NCI-H2107 treated with DMSO at 0.1 percent for 48 hours (cell line): ENCODE measurements around the gene OR51I1.

Experiments used
- DNase-seq: peaks from one replicate; lab custom pipeline; 2025; ENCODE audit not compliant: unreplicated experiment; lab: John Stamatoyannopoulos, UW

OR51I1 gene, protein sequence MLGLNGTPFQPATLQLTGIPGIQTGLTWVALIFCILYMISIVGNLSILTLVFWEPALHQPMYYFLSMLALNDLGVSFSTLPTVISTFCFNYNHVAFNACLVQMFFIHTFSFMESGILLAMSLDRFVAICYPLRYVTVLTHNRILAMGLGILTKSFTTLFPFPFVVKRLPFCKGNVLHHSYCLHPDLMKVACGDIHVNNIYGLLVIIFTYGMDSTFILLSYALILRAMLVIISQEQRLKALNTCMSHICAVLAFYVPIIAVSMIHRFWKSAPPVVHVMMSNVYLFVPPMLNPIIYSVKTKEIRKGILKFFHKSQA

DNA sequence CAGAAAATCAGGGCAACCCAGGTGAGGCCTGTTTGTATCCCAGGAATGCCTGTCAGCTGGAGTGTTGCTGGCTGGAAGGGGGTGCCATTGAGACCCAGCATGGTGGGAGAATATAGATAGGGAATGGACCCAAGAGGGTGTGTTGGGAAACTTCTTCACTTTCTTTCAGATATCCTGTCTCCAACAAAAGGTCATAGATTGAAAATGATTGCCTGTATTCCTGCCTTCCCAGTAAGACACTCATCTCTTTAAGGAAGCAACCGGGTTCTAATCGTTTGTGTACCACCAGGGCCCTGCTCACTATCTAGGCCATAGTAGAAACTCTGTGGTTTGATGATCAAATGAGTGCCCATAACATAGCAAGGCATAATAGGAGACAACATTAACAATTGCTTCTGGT, at the start of gene OR51I1:
Gene OR51I1 (minus strand): TSS at position 101 of the 400 bp plus-strand sequence. CDS start 0 bp downstream, at position 101.
- DNase-seq: no peak

- no peak for DNase-seq
These were observed 48.5 kb upstream of the OR51I1 start for GRCh38 chr11:5489576-5490357.

DNA sequence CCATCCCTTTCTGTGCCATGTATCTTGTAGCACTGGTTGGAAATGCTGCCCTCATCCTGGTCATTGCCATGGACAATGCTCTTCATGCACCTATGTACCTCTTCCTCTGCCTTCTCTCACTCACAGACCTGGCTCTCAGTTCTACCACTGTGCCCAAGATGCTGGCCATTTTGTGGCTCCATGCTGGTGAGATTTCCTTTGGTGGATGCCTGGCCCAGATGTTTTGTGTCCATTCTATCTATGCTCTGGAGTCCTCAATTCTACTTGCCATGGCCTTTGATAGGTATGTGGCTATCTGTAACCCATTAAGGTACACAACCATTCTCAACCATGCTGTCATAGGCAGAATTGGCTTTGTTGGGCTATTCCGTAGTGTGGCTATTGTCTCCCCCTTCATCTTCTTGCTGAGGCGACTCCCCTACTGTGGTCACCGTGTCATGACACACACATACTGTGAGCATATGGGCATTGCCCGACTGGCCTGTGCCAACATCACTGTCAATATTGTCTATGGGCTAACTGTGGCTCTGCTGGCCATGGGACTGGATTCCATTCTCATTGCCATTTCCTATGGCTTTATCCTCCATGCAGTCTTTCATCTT, 47.6 kb upstream of the OR51I1 start:
- DNase-seq: no peak

DNA sequence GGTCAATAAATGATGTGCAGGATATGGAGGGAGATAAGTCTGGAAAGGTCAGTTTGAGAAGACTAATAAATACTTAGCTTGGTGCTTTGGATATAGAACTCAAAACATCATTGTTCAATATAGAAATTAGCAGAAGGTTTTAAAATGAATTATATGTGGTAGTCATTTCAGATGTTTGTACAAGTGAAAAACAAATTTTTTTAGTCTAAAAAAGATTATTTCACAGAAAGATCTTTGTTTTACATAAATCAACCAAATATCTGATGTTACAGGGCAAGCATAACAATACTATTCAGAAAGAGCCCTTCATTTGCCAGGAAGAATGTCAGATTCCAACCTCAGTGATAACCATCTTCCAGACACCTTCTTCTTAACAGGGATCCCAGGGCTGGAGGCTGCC, 47.1 kb upstream of the OR51I1 start, which contains the start of gene OR52D1:
Gene OR52D1 (plus strand): TSS at position 301 of the 400 bp plus-strand sequence. CDS start 22 bp downstream, at position 323.
- DNase-seq: no peak

GRCh38 chr11:5486421-5486820, 45.1 kb upstream of the OR51I1 start:
- no peak for DNase-seq

DNA sequence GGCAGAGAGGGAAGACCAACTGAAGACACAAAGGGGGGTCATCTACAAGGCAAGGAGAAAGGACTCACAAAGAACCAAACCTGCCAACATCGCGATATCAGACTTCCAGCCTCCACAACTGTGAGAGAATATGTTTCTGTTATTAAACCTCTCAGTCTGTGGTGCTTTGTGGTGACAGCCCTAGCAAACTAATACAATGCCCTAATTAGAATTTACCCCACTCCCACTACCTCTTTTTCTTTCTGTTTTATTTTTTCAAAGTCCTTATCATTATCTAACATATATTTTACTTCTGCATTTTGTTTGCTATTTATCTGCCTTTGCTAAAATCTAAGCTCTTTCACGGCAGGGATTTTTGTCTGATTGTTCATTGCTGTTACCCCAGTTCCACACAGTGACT, 44.7 kb upstream of the OR51I1 start:
- no peak for DNase-seq

GRCh38 chr11:5476186-5476819, 35.0 kb upstream of the OR51I1 start:
- peak; percentile 3 for DNase-seq

DNA sequence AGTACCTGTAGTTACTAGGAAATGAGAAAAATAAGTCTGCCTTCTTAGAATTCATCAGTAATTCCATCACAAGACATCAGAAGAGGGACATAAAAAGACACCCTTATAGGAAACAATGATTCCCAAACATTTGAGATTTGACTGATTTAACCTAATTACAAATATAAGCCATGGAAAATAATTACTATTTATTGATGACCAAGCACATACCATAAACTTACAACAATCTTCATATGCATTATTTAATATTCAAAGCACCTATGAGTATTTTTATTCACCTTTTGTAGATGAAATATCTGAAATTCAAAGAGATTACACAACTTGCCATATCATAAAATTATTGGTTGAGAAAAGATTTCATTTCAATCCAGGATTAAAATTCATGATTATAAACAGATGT, 32.6 kb upstream of the OR51I1 start:
- no peak for DNase-seq

DNA sequence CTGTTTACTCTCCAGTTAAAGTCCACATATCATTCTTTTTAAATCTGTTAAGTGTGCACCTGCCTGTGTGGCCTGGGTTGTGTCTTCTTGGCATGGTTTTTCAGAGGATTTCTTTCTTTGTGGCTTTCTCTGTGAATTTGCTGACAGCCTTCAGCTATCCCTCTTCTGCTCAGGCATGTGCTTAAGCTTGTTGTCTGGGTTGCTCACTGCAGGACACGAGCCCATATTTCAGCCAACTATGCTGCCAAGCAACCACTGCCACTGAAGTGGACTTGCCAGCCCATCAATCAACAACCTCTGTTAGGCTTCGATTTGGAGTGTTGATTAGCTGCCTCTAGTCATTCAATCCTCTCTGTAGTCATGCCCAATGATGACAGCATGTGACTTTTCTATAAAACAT, 26.2 kb upstream of the OR51I1 start:
- DNase-seq: no peak

GRCh38 chr11:5460983-5461621, 19.8 kb upstream of the OR51I1 start:
- no peak for DNase-seq

DNA sequence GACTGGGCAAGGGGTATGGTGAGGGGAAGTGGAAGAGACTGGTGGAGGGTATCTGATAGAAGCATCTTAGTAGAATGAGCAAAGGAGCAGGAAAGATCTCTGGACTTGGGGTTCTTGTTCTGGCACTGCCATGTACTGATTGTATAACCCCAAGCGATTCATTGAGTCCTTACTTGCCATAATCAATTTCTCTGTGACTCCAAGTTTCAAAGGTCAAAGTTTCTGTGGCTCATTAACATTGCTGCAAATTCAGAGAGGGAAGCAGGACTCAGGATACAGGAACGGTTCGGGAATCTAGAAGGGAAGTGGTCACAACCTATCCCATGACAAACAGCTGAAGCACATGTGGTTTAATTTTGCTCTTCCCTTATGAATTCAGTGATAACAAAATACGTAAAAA, 8.1 kb upstream of the OR51I1 start:
- DNase-seq: no peak

DNA sequence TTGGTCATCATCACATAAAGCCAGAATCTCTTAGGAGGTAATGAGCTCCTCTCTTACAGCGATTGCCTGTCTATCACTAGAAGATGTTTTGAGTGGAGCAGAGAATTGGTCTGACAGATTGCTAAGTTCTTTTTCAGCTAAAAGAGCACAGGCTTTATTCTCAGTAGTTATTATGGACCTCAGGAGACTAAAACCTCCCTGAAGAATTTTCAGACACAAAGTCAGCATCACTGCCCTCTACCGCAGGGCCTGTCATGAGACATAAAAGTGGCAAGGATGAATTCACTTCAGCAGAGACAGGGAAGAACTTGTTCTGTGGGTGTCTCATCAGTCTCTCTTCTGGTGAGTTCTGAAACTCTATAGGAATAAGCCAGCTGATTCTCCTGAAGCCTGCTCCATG, 7.7 kb upstream of the OR51I1 start, which contains the start of gene OR51I2:
Gene OR51I2 (plus strand): TSS at position 301 of the 400 bp plus-strand sequence. CDS start 4,166 bp downstream, outside the sequence.
- DNase-seq: no peak

DNA sequence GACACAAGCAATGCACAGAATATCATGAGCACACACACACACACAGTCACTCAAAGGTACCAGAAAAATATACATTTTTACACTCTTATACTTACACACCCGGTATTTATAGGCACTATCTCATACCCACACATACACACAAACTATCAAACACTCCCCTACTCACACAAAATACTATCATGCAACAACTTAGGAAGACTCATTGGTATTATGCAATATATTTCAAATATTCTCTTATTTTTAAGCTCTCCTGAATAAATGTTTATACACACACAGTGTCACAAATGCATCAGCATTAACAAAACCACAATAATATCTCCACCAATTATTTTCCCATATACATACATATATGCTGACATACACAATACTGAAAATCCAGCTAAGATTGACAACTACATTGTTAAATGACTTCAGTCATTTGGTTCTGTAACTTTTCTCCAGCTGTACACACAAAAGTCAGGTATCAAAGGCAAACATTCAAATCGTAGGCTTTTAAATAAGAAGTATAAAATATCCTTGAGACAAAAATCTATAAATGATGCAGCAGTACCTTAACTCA, 2.6 kb upstream of the OR51I1 start:
- no peak for DNase-seq

DNA sequence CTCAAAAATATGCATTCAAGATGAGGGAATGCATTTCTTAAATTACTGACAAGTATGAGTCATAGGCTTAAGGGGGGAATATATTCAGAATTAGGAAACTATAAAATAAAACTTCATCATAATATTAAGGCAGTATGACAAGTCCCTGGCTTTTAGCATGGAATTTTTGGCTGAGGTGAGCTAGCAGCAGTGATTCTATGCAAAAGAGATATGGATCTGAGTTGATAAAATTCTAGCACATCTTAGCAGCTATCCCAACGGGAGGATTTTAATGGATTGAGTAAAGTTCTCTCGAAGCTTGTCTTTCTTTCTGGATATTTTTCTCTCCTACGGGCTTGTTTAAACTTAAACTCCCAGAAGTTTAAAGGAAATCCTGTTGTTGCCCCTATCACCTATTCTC, 18.2 kb downstream of the OR51I1 start:
- no peak for DNase-seq

GRCh38 chr11:5421811-5422210, 19.5 kb downstream of the OR51I1 start, which contains the start of gene OR51Q1:
Gene OR51Q1 (plus strand): TSS chr11:5422111. CDS start chr11:5422201, 90 bp downstream.
- DNase-seq: no peak

DNA sequence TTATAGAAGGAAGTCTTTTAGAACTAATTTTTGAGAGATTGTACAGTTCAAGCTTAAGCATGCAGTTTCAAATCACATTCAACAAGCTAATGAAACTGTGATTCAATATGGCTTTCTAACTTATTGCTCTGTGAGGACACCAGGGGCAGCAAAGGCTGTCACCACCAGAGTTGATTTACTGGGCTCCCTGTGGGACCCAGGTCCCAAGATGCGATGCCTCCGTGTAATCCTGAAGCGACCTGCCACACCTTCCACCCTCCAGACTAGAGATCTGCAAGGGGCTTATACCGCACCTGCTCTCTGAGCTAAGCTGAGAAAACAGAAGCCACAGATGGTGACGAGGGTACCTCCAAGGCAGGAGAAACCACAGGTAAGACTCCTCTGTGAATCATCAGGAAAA, 20.3 kb downstream of the OR51I1 start:
- DNase-seq: no peak

DNA sequence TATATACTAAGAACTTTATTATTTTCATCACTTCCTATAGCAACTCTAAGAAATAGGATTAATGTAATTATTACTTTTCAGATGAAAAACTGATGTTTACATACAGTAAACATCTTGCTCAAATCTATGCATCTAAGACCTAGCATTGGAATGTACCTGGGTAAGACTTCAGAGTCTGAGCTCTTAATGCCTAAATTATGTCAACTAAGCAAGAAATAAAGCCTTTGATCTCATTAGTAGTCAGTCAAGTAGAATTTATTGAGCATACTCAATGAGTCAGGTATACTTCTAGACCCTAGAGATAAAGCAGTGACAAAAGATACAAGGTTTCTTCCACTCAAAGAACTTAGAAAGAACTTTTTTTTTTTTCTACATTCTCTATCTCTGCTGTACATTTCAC, 36.1 kb downstream of the OR51I1 start:
- no peak for DNase-seq

DNA sequence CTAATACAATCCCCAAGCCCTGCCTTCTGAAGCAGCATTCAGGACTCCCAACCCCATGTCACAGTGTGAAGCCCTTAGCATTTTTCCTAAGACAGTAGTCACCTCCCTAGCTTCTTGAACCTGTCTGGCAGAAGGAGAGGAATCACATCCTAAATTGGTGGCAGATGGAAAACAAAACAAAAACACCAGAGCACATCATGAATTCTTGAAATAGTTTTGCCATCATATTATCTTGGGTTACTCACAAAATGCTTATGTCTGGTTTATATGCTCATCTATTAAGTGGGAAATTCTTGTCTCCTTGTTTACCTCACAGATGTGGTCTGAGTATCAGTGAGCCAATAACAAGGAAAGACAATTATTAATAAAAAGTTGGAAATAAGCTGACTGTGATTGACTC, 42.4 kb downstream of the OR51I1 start:
- no peak for DNase-seq

DNA sequence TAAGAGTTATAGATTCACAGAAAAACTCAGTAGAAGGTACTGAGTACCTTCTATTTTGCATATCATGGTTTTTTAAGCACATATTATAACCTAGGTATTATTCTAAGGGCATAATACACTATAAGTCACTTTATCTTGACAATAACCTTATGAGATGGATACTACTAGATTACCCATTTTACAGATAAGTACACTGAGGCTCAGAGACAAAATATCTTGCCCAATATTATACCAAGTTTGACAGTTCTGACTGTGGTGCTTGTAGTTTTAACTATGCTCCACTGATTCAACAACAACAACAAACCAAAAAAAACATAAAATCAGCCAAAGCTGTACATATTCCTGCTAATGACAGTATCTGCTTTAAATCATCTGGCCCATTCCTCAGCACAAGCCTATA, 47.2 kb downstream of the OR51I1 start:
- no peak for DNase-seq
